ENCODE results near the gene RAP1A.
"Not testable (repeated sequence)": the region's sequence is repeated elsewhere in the genome, so short reads cannot be mapped to it uniquely, and the experiment has no call there.

Gene RAP1A

GRCh38 chr1:111598544-111598943 lies 21.0 kb upstream of the RAP1A start:
- DNase-seq: no peak

- DNase-seq: no peak
Observed at GRCh38 chr1:111599781-111600693, 19.6 kb upstream of the RAP1A start.

GRCh38 chr1:111600886-111601386 lies 18.7 kb upstream of the RAP1A start:
- no peak for DNase-seq

- no peak for DNase-seq
Observed at GRCh38 chr1:111602302-111602701, 17.3 kb upstream of the RAP1A start.

GRCh38 chr1:111602974-111603373 lies 16.6 kb upstream of the RAP1A start:
- DNase-seq: no peak

- DNase-seq: no peak
Observed at GRCh38 chr1:111603979-111604378, 15.6 kb upstream of the RAP1A start.

GRCh38 chr1:111604931-111605330 lies 14.7 kb upstream of the RAP1A start:
- no peak for DNase-seq

GRCh38 chr1:111605576-111605975 lies 14.0 kb upstream of the RAP1A start:
- no peak for DNase-seq

GRCh38 chr1:111606457-111607215 lies 13.0 kb upstream of the RAP1A start:
- not testable (repeated sequence) for DNase-seq

- not testable (repeated sequence) for DNase-seq
Observed at GRCh38 chr1:111608528-111608927, 11.1 kb upstream of the RAP1A start.

- no peak for DNase-seq
Observed at GRCh38 chr1:111611986-111612385, 7.6 kb upstream of the RAP1A start.

GRCh38 chr1:111615870-111616715 lies 3.5 kb upstream of the RAP1A start:
- no peak for DNase-seq

- no peak for DNase-seq
Observed at GRCh38 chr1:111618081-111618480, 1.5 kb upstream of the RAP1A start.

GRCh38 chr1:111618961-111619634 lies 491 bp upstream of the RAP1A start:
- DNase-seq: no peak

GRCh38 chr1:111620441-111620971 lies 917 bp downstream of the RAP1A start:
- DNase-seq: peak; percentile 35

GRCh38 chr1:111621050-111621449 lies 1.5 kb downstream of the RAP1A start:
- no peak for DNase-seq

- DNase-seq: no peak
Observed at GRCh38 chr1:111622166-111622565, 2.6 kb downstream of the RAP1A start.

GRCh38 chr1:111624382-111624781 lies 4.8 kb downstream of the RAP1A start:
- no peak for DNase-seq

- DNase-seq: no peak
Observed at GRCh38 chr1:111625276-111625675, 5.7 kb downstream of the RAP1A start.

GRCh38 chr1:111628153-111628552 lies 8.6 kb downstream of the RAP1A start:
- no peak for DNase-seq

- DNase-seq: no peak
Observed at GRCh38 chr1:111629190-111629954, 9.8 kb downstream of the RAP1A start.

Measured in NCI-H1105 treated with DMSO at 0.1 percent for 48 hours (cell line).